Retina (tissue), 1 donor: ENCODE measurements around the gene RHNO1.

Experiments
- DNase-seq: peaks from one replicate; pipeline ENCODE4 v3.0.0-alpha.2; 2016

The RHNO1 gene

GRCh38 chr12:2877047-2877952 lies at the start of gene RHNO1, which contains the start of gene FOXM1:
Gene RHNO1, plus strand, starts transcription at chr12:2877223. Its CDS starts 8,144 bp downstream, at chr12:2885367.
Gene FOXM1, minus strand, starts transcription at chr12:2877174. Its CDS starts 2,696 bp downstream, at chr12:2874478.
- peak; percentile 91 for DNase-seq

- DNase-seq = no peak
Observed at GRCh38 chr12:2829275-2829674, 47.7 kb upstream of the RHNO1 start.

- no peak for DNase-seq
Observed at GRCh38 chr12:2832550-2833127, 44.4 kb upstream of the RHNO1 start.

- no peak for DNase-seq
Observed at GRCh38 chr12:2833327-2833726, 43.7 kb upstream of the RHNO1 start.

- no peak for DNase-seq
Observed at GRCh38 chr12:2833810-2834209, 43.2 kb upstream of the RHNO1 start.

- DNase-seq = peak; percentile 86
Observed at GRCh38 chr12:2834581-2835491, 42.2 kb upstream of the RHNO1 start, which contains the start of gene NRIP2. Gene NRIP2, minus strand, starts transcription at chr12:2835035. Its CDS starts 52 bp downstream, at chr12:2834983.

- DNase-seq = no peak
Observed at GRCh38 chr12:2835691-2836403, 41.2 kb upstream of the RHNO1 start.

- no peak for DNase-seq
Observed at GRCh38 chr12:2836574-2836973, 40.4 kb upstream of the RHNO1 start.

- DNase-seq = no peak
Observed at GRCh38 chr12:2841056-2841650, 35.9 kb upstream of the RHNO1 start.

- no peak for DNase-seq
Observed at GRCh38 chr12:2842948-2843347, 34.1 kb upstream of the RHNO1 start.

- DNase-seq = no peak
Observed at GRCh38 chr12:2844786-2845185, 32.2 kb upstream of the RHNO1 start.

- DNase-seq = peak; percentile 62
Observed at GRCh38 chr12:2845280-2845679, 31.7 kb upstream of the RHNO1 start.

GRCh38 chr12:2851931-2852330 lies 25.1 kb upstream of the RHNO1 start:
- no peak for DNase-seq

GRCh38 chr12:2853626-2854025 lies 23.4 kb upstream of the RHNO1 start:
- DNase-seq = peak; percentile 88

GRCh38 chr12:2854669-2855453 lies 22.2 kb upstream of the RHNO1 start:
- DNase-seq = no peak

- DNase-seq = no peak
Observed at GRCh38 chr12:2855546-2855945, 21.5 kb upstream of the RHNO1 start.

- DNase-seq = no peak
Observed at GRCh38 chr12:2856051-2856450, 21.0 kb upstream of the RHNO1 start.

GRCh38 chr12:2857021-2857431 lies 20.0 kb upstream of the RHNO1 start, which contains the start of gene TEX52:
Gene TEX52, minus strand, starts transcription at chr12:2857039. Its CDS starts 13 bp downstream, at chr12:2857026.
- DNase-seq = peak; percentile 25

- DNase-seq = no peak
Observed at GRCh38 chr12:2857576-2857975, 19.4 kb upstream of the RHNO1 start.

GRCh38 chr12:2858334-2858733 lies 18.7 kb upstream of the RHNO1 start:
- no peak for DNase-seq

- DNase-seq = no peak
Observed at GRCh38 chr12:2858944-2859421, 18.0 kb upstream of the RHNO1 start.
